HEK293 (cell line): ENCODE measurements around the gene KYAT1.

Source experiments
- CTCF ChIA-PET: fragments of 350-600 bp; formaldehyde crosslinking; extraction: SDS; loops from one replicate; lab custom pipeline; 2021; ENCODE audit warnings: antibody characterized with exemption; lab: Yijun Ruan, JAX
- POLR2A ChIA-PET: fragments of 300-600 bp; formaldehyde crosslinking; extraction: SDS; loops from one replicate; lab custom pipeline; 2020; ENCODE audit warnings: antibody characterized with exemption, inconsistent platforms; lab: Yijun Ruan, JAX
- H3K27ac ChIP-seq: fragments of 200-500 bp; sonication (Bioruptor generic); 2 replicates; pipeline ENCODE4 v1.5.1; 2014; ENCODE audit warnings: low read depth, low read length, control low read depth, inconsistent platforms; ENCODE audit errors: extremely low read depth
- H3K36me3 ChIP-seq, 2 experiments: fragments of 200-500 bp in 1 of 2; sonication (Bioruptor generic) in 1 of 2; 1 replicate in 1 of 2; 2 replicates in 1 of 2; pipeline ENCODE4 v1.5.1; 2014 to 2017; ENCODE audit warnings: inconsistent platforms in 2 of 2, low read length in 2 of 2; ENCODE audit not compliant: control insufficient read depth in 2 of 2, insufficient read depth in 1 of 2
- H3K4me1 ChIP-seq: fragments of 200-500 bp; sonication (Bioruptor generic); 2 replicates; pipeline ENCODE4 v1.5.1; 2014; ENCODE audit warnings: mild to moderate bottlenecking, low read length, inconsistent platforms; ENCODE audit not compliant: control insufficient read depth, insufficient read depth
- H3K4me3 ChIP-seq: 2 replicates; pipeline ENCODE4 v1.5.1; 2011; ENCODE audit warnings: low read depth, mild to moderate bottlenecking, control low read depth, low read length, moderate library complexity
- H3K9me3 ChIP-seq: fragments of 200-500 bp; sonication (Bioruptor generic); 2 replicates; pipeline ENCODE4 v1.5.1; 2014; ENCODE audit warnings: low read depth, low read length, inconsistent platforms; ENCODE audit not compliant: control insufficient read depth, insufficient read depth
- SP2 ChIP-seq: fragments of 450-650 bp; formaldehyde crosslinking; IDR thresholded peaks from 2 replicates; pipeline ENCODE4 v1.5.1; 2016; ENCODE audit warnings: missing biosample characterization, missing genetic modification characterization
- SP7 ChIP-seq: fragments of 450-650 bp; formaldehyde crosslinking; IDR thresholded peaks from 2 replicates; pipeline ENCODE4 v1.5.1; 2016; ENCODE audit warnings: missing biosample characterization, missing genetic modification characterization
- TRIM28 ChIP-seq: IDR thresholded peaks from 2 replicates; pipeline ENCODE4 v1.6.1; 2011; ENCODE audit warnings: low read length, control low read depth, borderline replicate concordance
- ZNF175 ChIP-seq: fragments of 450-650 bp; formaldehyde crosslinking; IDR thresholded peaks from 2 replicates; pipeline ENCODE4 v1.5.1; 2016; ENCODE audit warnings: missing biosample characterization, missing genetic modification characterization
- ZNF266 ChIP-seq: fragments of 450-650 bp; formaldehyde crosslinking; IDR thresholded peaks from 2 replicates; pipeline ENCODE4 v1.5.1; 2016; ENCODE audit warnings: missing biosample characterization, missing genetic modification characterization, low read depth
- ZNF423 ChIP-seq: fragments of 450-650 bp; formaldehyde crosslinking; IDR thresholded peaks from 2 replicates; pipeline ENCODE4 v1.5.1; 2016; ENCODE audit warnings: missing biosample characterization, missing genetic modification characterization
- ZNF544 ChIP-seq: fragments of 450-650 bp; formaldehyde crosslinking; IDR thresholded peaks from 2 replicates; pipeline ENCODE4 v1.5.0; 2017; ENCODE audit warnings: missing biosample characterization, missing genetic modification characterization
- ZNF561 ChIP-seq: fragments of 450-650 bp; IDR thresholded peaks from 2 replicates; pipeline ENCODE4 v1.5.1; 2018; ENCODE audit warnings: missing biosample characterization, missing genetic modification characterization, borderline replicate concordance
- ZNF600 ChIP-seq: fragments of 450-650 bp; formaldehyde crosslinking; IDR thresholded peaks from 2 replicates; pipeline ENCODE4 v1.5.1; 2016; ENCODE audit warnings: missing biosample characterization, missing genetic modification characterization
- ZNF792 ChIP-seq: fragments of 450-650 bp; formaldehyde crosslinking; IDR thresholded peaks from 2 replicates; pipeline ENCODE4 v1.5.1; 2016; ENCODE audit warnings: missing biosample characterization, missing genetic modification characterization
- TF ChIP-seq, protein P1 (sequence below): fragments of 450-650 bp; formaldehyde crosslinking; IDR thresholded peaks from 2 replicates; pipeline ENCODE4 v1.5.1; 2016; ENCODE audit warnings: missing biosample characterization, missing genetic modification characterization
- TF ChIP-seq, protein P2 (sequence below): fragments of 450-650 bp; formaldehyde crosslinking; IDR thresholded peaks from 2 replicates; pipeline ENCODE4 v1.5.1; 2016; ENCODE audit warnings: missing biosample characterization, missing genetic modification characterization, borderline replicate concordance
- TF ChIP-seq, protein P3 (sequence below): fragments of 450-650 bp; formaldehyde crosslinking; IDR thresholded peaks from 2 replicates; pipeline ENCODE4 v1.5.1; 2016; ENCODE audit warnings: missing biosample characterization, missing genetic modification characterization
- TF ChIP-seq, protein P4 (sequence below): fragments of 450-650 bp; formaldehyde crosslinking; IDR thresholded peaks from 2 replicates; pipeline ENCODE4 v1.5.1; 2016; ENCODE audit warnings: missing biosample characterization, missing genetic modification characterization, low read depth
- TF ChIP-seq, protein P5 (sequence below): fragments of 450-650 bp; IDR thresholded peaks from 2 replicates; pipeline ENCODE4 v1.5.1; 2018; ENCODE audit warnings: missing biosample characterization, missing genetic modification characterization

KYAT1 gene

DNA sequence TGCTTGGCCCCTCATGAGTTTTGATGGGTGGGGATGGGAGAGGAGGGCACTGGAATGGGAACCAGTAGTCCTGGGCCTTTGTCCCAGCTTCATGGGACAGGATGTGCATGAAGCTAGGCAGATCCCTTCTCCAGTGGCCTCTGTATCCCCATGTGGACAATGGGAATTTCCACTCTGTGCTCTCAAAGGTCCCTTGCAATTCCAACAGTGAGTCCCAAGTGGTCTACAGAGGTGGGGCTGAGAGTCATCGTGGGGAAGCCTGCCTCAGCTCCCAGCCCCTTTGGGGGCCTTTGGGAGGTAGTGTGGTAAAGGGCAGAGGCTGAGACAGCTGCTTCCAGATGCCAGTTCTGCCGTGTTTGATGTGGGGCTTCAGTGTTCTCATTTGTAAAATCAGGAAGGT is 37.2 kb upstream of the KYAT1 start (continued):
- TF ChIP-seq, protein P1, sequence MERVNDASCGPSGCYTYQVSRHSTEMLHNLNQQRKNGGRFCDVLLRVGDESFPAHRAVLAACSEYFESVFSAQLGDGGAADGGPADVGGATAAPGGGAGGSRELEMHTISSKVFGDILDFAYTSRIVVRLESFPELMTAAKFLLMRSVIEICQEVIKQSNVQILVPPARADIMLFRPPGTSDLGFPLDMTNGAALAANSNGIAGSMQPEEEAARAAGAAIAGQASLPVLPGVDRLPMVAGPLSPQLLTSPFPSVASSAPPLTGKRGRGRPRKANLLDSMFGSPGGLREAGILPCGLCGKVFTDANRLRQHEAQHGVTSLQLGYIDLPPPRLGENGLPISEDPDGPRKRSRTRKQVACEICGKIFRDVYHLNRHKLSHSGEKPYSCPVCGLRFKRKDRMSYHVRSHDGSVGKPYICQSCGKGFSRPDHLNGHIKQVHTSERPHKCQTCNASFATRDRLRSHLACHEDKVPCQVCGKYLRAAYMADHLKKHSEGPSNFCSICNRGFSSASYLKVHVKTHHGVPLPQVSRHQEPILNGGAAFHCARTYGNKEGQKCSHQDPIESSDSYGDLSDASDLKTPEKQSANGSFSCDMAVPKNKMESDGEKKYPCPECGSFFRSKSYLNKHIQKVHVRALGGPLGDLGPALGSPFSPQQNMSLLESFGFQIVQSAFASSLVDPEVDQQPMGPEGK (tag by site-specific recombination): no peak
- TF ChIP-seq, protein P2, sequence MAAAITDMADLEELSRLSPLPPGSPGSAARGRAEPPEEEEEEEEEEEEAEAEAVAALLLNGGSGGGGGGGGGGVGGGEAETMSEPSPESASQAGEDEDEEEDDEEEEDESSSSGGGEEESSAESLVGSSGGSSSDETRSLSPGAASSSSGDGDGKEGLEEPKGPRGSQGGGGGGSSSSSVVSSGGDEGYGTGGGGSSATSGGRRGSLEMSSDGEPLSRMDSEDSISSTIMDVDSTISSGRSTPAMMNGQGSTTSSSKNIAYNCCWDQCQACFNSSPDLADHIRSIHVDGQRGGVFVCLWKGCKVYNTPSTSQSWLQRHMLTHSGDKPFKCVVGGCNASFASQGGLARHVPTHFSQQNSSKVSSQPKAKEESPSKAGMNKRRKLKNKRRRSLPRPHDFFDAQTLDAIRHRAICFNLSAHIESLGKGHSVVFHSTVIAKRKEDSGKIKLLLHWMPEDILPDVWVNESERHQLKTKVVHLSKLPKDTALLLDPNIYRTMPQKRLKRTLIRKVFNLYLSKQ (tag by site-specific recombination): no peak
- TF ChIP-seq SP2: no peak
- TF ChIP-seq ZNF561 (tag by site-specific recombination): no peak
- no peak for TF ChIP-seq ZNF266
- TF ChIP-seq, protein P3, sequence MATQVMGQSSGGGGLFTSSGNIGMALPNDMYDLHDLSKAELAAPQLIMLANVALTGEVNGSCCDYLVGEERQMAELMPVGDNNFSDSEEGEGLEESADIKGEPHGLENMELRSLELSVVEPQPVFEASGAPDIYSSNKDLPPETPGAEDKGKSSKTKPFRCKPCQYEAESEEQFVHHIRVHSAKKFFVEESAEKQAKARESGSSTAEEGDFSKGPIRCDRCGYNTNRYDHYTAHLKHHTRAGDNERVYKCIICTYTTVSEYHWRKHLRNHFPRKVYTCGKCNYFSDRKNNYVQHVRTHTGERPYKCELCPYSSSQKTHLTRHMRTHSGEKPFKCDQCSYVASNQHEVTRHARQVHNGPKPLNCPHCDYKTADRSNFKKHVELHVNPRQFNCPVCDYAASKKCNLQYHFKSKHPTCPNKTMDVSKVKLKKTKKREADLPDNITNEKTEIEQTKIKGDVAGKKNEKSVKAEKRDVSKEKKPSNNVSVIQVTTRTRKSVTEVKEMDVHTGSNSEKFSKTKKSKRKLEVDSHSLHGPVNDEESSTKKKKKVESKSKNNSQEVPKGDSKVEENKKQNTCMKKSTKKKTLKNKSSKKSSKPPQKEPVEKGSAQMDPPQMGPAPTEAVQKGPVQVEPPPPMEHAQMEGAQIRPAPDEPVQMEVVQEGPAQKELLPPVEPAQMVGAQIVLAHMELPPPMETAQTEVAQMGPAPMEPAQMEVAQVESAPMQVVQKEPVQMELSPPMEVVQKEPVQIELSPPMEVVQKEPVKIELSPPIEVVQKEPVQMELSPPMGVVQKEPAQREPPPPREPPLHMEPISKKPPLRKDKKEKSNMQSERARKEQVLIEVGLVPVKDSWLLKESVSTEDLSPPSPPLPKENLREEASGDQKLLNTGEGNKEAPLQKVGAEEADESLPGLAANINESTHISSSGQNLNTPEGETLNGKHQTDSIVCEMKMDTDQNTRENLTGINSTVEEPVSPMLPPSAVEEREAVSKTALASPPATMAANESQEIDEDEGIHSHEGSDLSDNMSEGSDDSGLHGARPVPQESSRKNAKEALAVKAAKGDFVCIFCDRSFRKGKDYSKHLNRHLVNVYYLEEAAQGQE: no peak
- TF ChIP-seq, protein P4, sequence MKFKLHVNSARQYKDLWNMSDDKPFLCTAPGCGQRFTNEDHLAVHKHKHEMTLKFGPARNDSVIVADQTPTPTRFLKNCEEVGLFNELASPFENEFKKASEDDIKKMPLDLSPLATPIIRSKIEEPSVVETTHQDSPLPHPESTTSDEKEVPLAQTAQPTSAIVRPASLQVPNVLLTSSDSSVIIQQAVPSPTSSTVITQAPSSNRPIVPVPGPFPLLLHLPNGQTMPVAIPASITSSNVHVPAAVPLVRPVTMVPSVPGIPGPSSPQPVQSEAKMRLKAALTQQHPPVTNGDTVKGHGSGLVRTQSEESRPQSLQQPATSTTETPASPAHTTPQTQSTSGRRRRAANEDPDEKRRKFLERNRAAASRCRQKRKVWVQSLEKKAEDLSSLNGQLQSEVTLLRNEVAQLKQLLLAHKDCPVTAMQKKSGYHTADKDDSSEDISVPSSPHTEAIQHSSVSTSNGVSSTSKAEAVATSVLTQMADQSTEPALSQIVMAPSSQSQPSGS (tag by site-specific recombination): no peak

DNA sequence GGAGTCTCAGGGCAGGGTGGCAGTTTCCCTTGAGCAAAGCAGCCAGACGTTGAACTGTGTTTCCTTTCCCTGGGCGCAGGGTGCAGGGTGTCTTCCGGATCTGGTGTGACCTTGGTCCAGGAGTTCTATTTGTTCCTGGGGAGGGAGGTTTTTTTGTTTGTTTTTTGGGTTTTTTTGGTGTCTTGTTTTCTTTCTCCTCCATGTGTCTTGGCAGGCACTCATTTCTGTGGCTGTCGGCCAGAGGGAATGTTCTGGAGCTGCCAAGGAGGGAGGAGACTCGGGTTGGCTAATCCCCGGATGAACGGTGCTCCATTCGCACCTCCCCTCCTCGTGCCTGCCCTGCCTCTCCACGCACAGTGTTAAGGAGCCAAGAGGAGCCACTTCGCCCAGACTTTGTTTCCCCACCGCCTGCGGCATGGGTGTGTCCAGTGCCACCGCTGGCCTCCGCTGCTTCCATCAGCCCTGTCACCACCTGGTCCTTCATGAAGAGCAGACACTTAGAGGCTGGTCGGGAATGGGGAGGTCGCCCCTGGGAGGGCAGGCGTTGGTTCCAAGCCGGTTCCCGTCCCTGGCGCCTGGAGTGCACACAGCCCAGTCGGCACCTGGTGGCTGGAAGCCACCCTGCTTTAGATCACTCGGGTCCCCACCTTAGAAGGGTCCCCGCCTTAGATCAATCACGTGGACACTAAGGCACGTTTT is 35.5 kb upstream of the KYAT1 start:
- peaks cover 0 to 33% of the 10 kb centered on the region in 2 experiments; a peak in 1 of 3 replicates for H3K36me3 ChIP-seq
- ChIA-PET POLR2A (no interaction called here), CTCF (no interaction called here)
- no peak overlapping the region for H3K27ac ChIP-seq
- H3K9me3 ChIP-seq: no peaks in the 10 kb centered on the region
- H3K4me3 ChIP-seq: no peak overlapping the region
- no peak for TF ChIP-seq ZNF423
- no peak for TF ChIP-seq ZNF175 (tag by site-specific recombination)
- no peak for TF ChIP-seq ZNF544 (tag by site-specific recombination)
- TF ChIP-seq SP7: no peak
- no peak for TF ChIP-seq ZNF792 (tag by site-specific recombination)
- TF ChIP-seq, protein P5, sequence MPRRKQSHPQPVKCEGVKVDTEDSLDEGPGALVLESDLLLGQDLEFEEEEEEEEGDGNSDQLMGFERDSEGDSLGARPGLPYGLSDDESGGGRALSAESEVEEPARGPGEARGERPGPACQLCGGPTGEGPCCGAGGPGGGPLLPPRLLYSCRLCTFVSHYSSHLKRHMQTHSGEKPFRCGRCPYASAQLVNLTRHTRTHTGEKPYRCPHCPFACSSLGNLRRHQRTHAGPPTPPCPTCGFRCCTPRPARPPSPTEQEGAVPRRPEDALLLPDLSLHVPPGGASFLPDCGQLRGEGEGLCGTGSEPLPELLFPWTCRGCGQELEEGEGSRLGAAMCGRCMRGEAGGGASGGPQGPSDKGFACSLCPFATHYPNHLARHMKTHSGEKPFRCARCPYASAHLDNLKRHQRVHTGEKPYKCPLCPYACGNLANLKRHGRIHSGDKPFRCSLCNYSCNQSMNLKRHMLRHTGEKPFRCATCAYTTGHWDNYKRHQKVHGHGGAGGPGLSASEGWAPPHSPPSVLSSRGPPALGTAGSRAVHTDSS (tag by site-specific recombination): no peak
- no peak for TF ChIP-seq TRIM28
- peak; percentile 45; the same call in 1 of the 2 replicates for TF ChIP-seq ZNF600
- H3K4me1 ChIP-seq: no peaks in the 10 kb centered on the region
